Pancreas (tissue), 10 donors: ENCODE results near the gene SPATA13. TPM values are rescaled to one million over a fixed set of nuclear protein-coding genes. Genes with fewer than 3 reads are reported as not detected.

Experiments used
- ATAC-seq, 4 donors: fragments of 200-7000 bp; cut with Tn5 transposase; one replicate each; pipeline versions ENCODE4 v1.8.0 to v1.9.1; 2020; ENCODE audit warnings: mild to moderate bottlenecking in 4 of 4, moderate library complexity in 4 of 4
- DNase-seq, 6 donors: peaks; one replicate each; pipeline ENCODE4 v3.0.0-alpha.2; 2020
- FAIRE-seq: peaks from 2 replicates; lab custom pipeline; 2012; peaks lifted over from hg19 to GRCh38; lab: Jason Lieb, UNC
- H3K27ac ChIP-seq, 4 donors: fragments of 200-600 bp; sonication (generic); 1 replicate in 3 of 4; 2 replicates in 1 of 4; pipeline versions ENCODE4 v1.5.0 to v1.8.0; 2020
- H3K27me3 ChIP-seq, 4 donors: fragments of 200-600 bp; one replicate each; pipeline ENCODE4 v1.8.0; 2021
- H3K36me3 ChIP-seq, 3 donors: fragments of 200-600 bp; sonication (generic) in 1 of 3; one replicate each; pipeline versions ENCODE4 v1.5.0 to v1.8.0; 2020 to 2021
- H3K4me1 ChIP-seq, 3 donors: fragments of 200-600 bp; one replicate each; pipeline ENCODE4 v1.8.0; 2021
- H3K4me3 ChIP-seq, 4 donors: fragments of 200-600 bp; sonication (generic) in 2 of 4; one replicate each; pipeline versions ENCODE4 v1.5.0 to v1.8.0; 2020 to 2021
- H3K9me3 ChIP-seq, 4 donors: fragments of 200-600 bp; one replicate each; pipeline ENCODE4 v1.8.0; 2021
- CTCF ChIP-seq, 4 donors: fragments of 200-600 bp; sonication (generic) in 3 of 4; IDR thresholded peaks; one replicate each; pipeline versions ENCODE4 v1.5.0 to v1.8.0; 2021; ENCODE audit warnings: antibody characterized with exemption in 4 of 4
- WGBS, 2 donors: extraction: QIAGEN DNeasy Blood & Tissue Kit; methylation state at CpG; one replicate each; pipeline ENCODE4 v1.1.7; 2013; 5-methylcytosine and 5-hydroxymethylcytosine counted together
- intact Hi-C, 3 donors: fragments of 100-400 bp; cut with DNase I; formaldehyde crosslinking; loops; one replicate each; pipeline versions ENCODE4 v1.11.1 to v1.14.2; 2022
- polyA plus RNA-seq, 2 donors: library from polyadenylated mRNA; stranded (reverse); fragments of 200-250 nt; gene quantifications; one replicate each; pipeline ENCODE4 v1.2.3, GENCODE V29; 2013
- total RNA-seq, 6 donors: library from RNA; stranded (reverse); fragmentation: NEBNext Ultra II Directional in 4 of 6; extraction: Animal tissue kit (Norgen Biotek cat#: 25700) in 4 of 6; gene quantifications; one replicate each; pipeline versions ENCODE4 v1.2.1 to v1.2.4, GENCODE V29; 2021 to 2023
- donor health status: healthy with polysubstance abuse.
- donor health status: DM: no; HTN: no; CAD: no; lungs with moderate emphysema.
- donor health status: DM: no; HTN: no; CAD: no.
- donor health status: control.
- donor health status: control.
- donor health status: Bipolar disorder and iron deficiency.
- donor health status: DM: yes; HTN: yes; CAD: no.
- donor health status: DM: no; HTN: no; CAD: no.
- donor health status: DM: no; HTN: no; CAD: no.
- donor health status: DM: yes; HTN: yes; CAD: no.

Gene SPATA13
- total and polyA plus RNA-seq, 8 donors, result 38.1 to 71.2 (median 53.9) TPM

- no peak for TF ChIP-seq CTCF (IDR thresholded peaks at IDR 0.05)
- no peak overlapping the region for H3K27ac ChIP-seq
- no peaks in the 10 kb centered on the region for H3K4me1 ChIP-seq
- no peaks in the 10 kb centered on the region for H3K9me3 ChIP-seq
- peak in 1 of 6 donors; percentile 2 for DNase-seq
- WGBS, 2 donors, result 87 to 91% methylated on average over 10 of the region's 10 CpGs
- H3K4me3 ChIP-seq, result no peak overlapping the region
- no peaks in the 10 kb centered on the region for H3K27me3 ChIP-seq
- ATAC-seq, result no peak
- intact Hi-C loops, result no loop called here
- FAIRE-seq, result no peak
- peaks cover 12 to 68% (median 35%) of the 10 kb centered on the region in 3 donors for H3K36me3 ChIP-seq
Measured at GRCh38 chr13:24284889-24285565, 124.5 kb downstream of the SPATA13 start.

- 89 to 96% methylated on average over 11 of the region's 11 CpGs for WGBS, 2 donors
- H3K4me1 ChIP-seq, result no peaks in the 10 kb centered on the region
- peaks cover 13 to 83% (median 47%) of the 10 kb centered on the region in 3 donors for H3K36me3 ChIP-seq
- ATAC-seq, result no peak
- no peak for FAIRE-seq
- no peak for DNase-seq
- no peak overlapping the region for H3K27ac ChIP-seq
- intact Hi-C loops, result no loop called here
- no peaks in the 10 kb centered on the region for H3K27me3 ChIP-seq
- TF ChIP-seq CTCF (IDR thresholded peaks at IDR 0.05), result no peak
- H3K9me3 ChIP-seq, result no peaks in the 10 kb centered on the region
- H3K4me3 ChIP-seq, result no peak overlapping the region
Measured at GRCh38 chr13:24286624-24287023, 126.1 kb downstream of the SPATA13 start.

GRCh38 chr13:24287748-24288287, 127.3 kb downstream of the SPATA13 start:
- 82 to 85% methylated on average over 8 of the region's 8 CpGs for WGBS, 2 donors
- Histone ChIP-seq H3K27me3 (no peaks in the 10 kb centered on the region), H3K9me3 (no peaks in the 10 kb centered on the region), H3K27ac (no peak overlapping the region), H3K4me1 (no peaks in the 10 kb centered on the region), H3K4me3 (no peak overlapping the region), H3K36me3 (peaks cover 13 to 89% (median 56%) of the 10 kb centered on the region in 3 donors)
- DNase-seq (no peak), ATAC-seq (no peak), FAIRE-seq (no peak)
- TF ChIP-seq CTCF (IDR thresholded peaks at IDR 0.05), result no peak
- intact Hi-C loops, result no loop called here

- H3K4me3 ChIP-seq, result no peak overlapping the region
- H3K27ac ChIP-seq, result no peak overlapping the region
- H3K27me3 ChIP-seq, result no peaks in the 10 kb centered on the region
- FAIRE-seq (no peak), ATAC-seq (no peak), DNase-seq (no peak)
- intact Hi-C loops, result no loop called here
- peaks cover 13 to 97% (median 61%) of the 10 kb centered on the region in 3 donors for H3K36me3 ChIP-seq
- TF ChIP-seq CTCF (IDR thresholded peaks at IDR 0.05), result no peak
- no peaks in the 10 kb centered on the region for H3K4me1 ChIP-seq
- no peaks in the 10 kb centered on the region for H3K9me3 ChIP-seq
- WGBS, 2 donors, result 90 to 94% methylated on average over 5 of the region's 5 CpGs
Measured at GRCh38 chr13:24288870-24289269, 128.3 kb downstream of the SPATA13 start.
